Activated T-cell treated with anti-CD3 and anti-CD28 coated beads, Interleukin-2, amount 50 U/mL, for 72 hours (primary cell): Measurements from ENCODE around the gene FAM135A. TPM values are rescaled to one million over a fixed set of nuclear protein-coding genes. Genes with fewer than 3 reads are reported as not detected.

Source experiments
- ATAC-seq, 2 donors: fragments of 150-1000 bp; cut with Tn5 transposase; replicated peaks in 1 of 2; 2 replicates each; pipeline ENCODE4 v1.10.0; 2021; ENCODE audit warnings: moderate library complexity in 2 of 2, mild to moderate bottlenecking in 1 of 2
- DNase-seq, 2 donors: peaks; one replicate each; pipeline ENCODE4 v3.0.0; 2021 to 2022; ENCODE audit warnings: mixed read lengths in 1 of 2
- H3K27ac Mint-ChIP-seq: one replicate; pipeline ENCODE4 v1.8.0; 2022; ENCODE audit warnings: mild to moderate bottlenecking, moderate library complexity, mixed read lengths
- H3K27me3 Mint-ChIP-seq: one replicate; pipeline ENCODE4 v1.8.0; 2022; ENCODE audit warnings: low read depth, mixed read lengths
- H3K36me3 Mint-ChIP-seq, 2 donors: one replicate each; pipeline ENCODE4 v1.8.0; 2022; ENCODE audit warnings: mixed read lengths in 2 of 2, mild to moderate bottlenecking in 1 of 2; ENCODE audit not compliant: insufficient read depth in 2 of 2
- H3K4me1 Mint-ChIP-seq: one replicate; pipeline ENCODE4 v1.8.0; 2022; ENCODE audit warnings: low read depth, mixed read lengths
- H3K4me3 Mint-ChIP-seq, 2 donors: one replicate each; pipeline ENCODE4 v1.8.0; 2022; ENCODE audit warnings: mild to moderate bottlenecking in 2 of 2, mixed read lengths in 2 of 2, moderate library complexity in 2 of 2
- H3K9me3 Mint-ChIP-seq, 2 donors: one replicate each; pipeline ENCODE4 v1.8.0; 2022; ENCODE audit warnings: mixed read lengths in 2 of 2
- total RNA-seq, 2 donors: library from RNA; stranded (reverse); gene quantifications; one replicate each; pipeline ENCODE4 v1.2.3, GENCODE V29; 2022

FAM135A gene
- total RNA-seq = 10 to 100 TPM; 11.4 to 12.6 TPM

DNA sequence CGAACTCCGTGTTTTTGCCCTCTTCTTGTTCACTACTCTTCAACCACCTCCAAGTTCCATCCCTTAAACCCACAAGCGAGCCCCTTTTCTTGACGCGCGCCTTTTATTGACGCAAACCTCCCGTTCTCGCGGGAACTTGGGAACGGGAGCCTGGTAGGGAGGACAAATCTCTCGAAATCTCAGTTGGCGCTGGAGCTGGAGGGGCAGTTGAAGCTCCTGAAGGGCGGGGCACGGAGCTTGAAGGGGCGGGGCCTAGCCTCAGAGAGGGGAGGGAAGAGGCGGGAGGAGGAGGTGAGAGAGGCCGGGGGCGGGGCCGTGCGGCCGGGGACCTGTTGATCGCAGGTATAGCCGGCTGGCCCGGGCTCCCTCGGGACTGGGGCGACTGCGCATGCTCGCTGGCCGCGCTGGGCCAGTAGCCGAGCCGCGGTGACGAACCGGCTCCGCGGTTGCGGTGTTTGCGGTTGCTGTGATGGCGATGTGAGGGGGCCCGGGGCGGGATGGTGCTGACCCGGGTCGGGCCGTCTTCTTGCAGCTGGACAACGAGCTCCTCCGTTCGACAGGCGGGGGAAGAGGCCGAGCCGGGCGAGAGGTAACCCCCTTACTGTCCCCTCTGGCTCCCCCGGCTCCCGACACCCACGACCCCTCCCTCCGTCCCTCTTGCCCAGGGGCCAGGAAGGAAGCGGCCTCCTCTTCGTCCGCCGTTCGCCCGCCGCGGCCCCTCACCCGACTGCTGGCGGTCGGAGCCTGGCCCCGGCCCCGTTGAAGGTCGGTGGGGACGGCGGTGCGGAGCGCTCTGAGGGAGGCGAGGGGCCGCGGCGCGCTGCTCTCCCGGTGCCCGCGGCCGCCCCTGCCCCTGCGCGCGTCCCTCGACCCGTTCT, at the start of gene FAM135A:
TSS of gene FAM135A (plus strand) at position 395 of the 878 bp plus-strand sequence. CDS start 14,835 bp downstream, outside the sequence.
- H3K27me3 Mint-ChIP-seq = no peaks in the 10 kb centered on the region
- peaks cover 28% of the 10 kb centered on the region for H3K4me1 Mint-ChIP-seq
- ATAC-seq = peak; percentile 94

DNA sequence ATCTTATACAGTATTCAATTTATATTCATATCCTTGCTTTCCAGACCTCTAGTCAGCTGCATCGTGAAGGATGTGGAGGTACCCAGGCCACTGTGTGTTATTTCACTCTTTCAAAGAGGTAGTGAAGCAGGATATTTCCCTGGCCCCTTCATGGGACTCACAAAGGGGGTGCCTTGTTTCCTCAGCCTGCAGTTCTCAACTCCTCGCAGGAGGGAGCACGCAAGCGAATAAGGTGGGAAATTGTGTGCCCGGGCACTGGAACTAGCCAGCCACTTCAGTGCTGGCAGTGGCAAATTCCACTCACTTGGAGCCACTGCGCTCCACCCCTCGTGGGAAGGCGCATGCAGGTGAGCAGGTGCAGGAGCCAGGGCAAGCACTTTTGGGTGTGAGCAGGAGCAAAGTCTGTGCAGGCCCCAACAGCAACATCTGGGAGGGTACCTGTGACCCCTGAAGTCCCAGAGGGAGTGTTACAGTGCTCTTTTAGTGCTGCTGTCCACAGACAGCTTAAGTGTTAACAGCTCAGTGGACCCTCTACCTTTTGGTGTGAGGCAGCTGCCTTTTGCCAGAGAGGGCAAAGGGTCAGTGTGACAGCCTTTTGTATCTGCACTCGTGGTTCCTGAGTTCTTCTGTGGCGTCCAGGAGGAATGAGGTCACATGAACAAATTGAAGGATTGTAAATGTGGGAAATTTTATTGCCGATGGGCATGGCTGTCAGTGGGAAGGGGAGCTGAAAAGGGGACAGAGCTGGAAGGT, 49.4 kb upstream of the FAM135A start:
- no peaks in the 10 kb centered on the region for H3K4me1 Mint-ChIP-seq
- H3K27ac Mint-ChIP-seq = no peak overlapping the region
- ATAC-seq (no peak), DNase-seq (no peak)
- H3K9me3 Mint-ChIP-seq = no peaks in the 10 kb centered on the region
- peaks cover 6% of the 10 kb centered on the region for H3K27me3 Mint-ChIP-seq
- no peak overlapping the region for H3K4me3 Mint-ChIP-seq
- no peaks in the 10 kb centered on the region for H3K36me3 Mint-ChIP-seq

More for the DNA sequence above, at the start of gene FAM135A:
- Mint-ChIP-seq H3K4me3 (peak within 1 kb of the TSS; percentile 93 to 98), H3K36me3 (peaks cover 5 to 10% of the 10 kb centered on the region in 2 donors), H3K9me3 (no peaks in the 10 kb centered on the region), H3K27ac (peak within 1 kb of the TSS; percentile 92)
- peak; percentile 97 to 98 for DNase-seq

DNA sequence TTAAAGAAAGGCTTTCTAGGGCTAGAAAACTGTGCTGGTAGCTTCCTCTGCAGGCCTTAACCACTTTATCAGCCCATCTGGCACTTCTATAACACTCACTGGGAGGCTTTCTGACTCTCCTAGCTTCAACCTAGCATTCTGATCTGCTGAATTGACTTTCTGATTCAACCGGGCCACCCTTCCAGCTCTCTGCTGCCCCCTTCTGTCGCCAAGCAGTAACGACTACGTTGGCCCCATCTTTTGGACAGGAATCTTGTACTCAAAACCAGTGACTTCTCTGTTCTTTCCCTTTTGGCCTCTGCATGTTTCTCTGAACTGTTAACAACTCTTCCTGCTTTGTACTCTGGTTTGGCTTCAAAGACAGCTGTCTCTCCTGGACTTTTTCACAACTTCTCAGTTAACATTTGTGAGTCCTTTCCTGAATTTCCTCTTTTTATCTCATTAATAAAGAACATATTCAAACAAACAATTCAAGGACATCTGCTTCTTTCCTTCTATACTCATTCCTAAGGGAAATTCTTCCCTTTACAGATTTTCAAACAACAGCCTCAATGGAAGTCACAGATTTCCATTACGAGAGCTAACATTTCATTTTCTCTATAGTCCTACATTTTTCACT, 43.9 kb upstream of the FAM135A start:
- peaks cover 12% of the 10 kb centered on the region for H3K27me3 Mint-ChIP-seq
- peak; percentile 62 to 72 for DNase-seq
- no peak overlapping the region for H3K4me3 Mint-ChIP-seq
- no peaks in the 10 kb centered on the region for H3K4me1 Mint-ChIP-seq
- no peak overlapping the region for H3K27ac Mint-ChIP-seq
- H3K9me3 Mint-ChIP-seq = no peaks in the 10 kb centered on the region
- peak; percentile 68 to 70 for ATAC-seq
- H3K36me3 Mint-ChIP-seq = no peaks in the 10 kb centered on the region

DNA sequence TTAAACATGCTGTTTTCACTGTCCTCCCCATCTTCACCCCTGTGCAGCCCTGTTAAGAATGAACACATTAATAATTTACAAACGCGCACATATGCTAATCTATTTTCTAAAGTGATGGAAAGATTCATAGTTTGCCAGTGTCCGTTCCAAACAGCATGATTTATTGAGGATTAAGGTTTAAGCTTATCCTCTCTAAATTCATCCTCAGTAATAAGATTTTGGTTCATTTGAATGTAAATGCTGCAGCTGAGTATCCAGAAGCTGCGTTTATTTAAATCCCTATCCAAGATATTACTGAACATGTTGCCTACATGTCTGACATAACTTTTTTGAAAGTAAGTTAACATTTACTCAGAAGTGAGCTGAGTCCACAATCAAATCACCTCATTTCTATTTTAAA, 42.8 kb upstream of the FAM135A start:
- Mint-ChIP-seq H3K36me3 (no peaks in the 10 kb centered on the region), H3K9me3 (no peaks in the 10 kb centered on the region), H3K27ac (no peak overlapping the region), H3K4me1 (no peaks in the 10 kb centered on the region), H3K4me3 (no peak overlapping the region), H3K27me3 (peaks cover 22% of the 10 kb centered on the region)
- DNase-seq (no peak), ATAC-seq (no peak)

GRCh38 chr6:70371454-70372105, 41.7 kb upstream of the FAM135A start:
- ATAC-seq (no peak), DNase-seq (no peak)
- Mint-ChIP-seq H3K27ac (no peak overlapping the region), H3K36me3 (no peaks in the 10 kb centered on the region), H3K27me3 (peaks cover 33% of the 10 kb centered on the region), H3K4me3 (no peak overlapping the region), H3K4me1 (no peaks in the 10 kb centered on the region), H3K9me3 (no peaks in the 10 kb centered on the region)

- Mint-ChIP-seq H3K36me3 (no peaks in the 10 kb centered on the region), H3K9me3 (no peaks in the 10 kb centered on the region), H3K4me1 (no peaks in the 10 kb centered on the region), H3K27me3 (peaks cover 29% of the 10 kb centered on the region), H3K27ac (no peak overlapping the region), H3K4me3 (no peak overlapping the region)
- DNase-seq = no peak
- ATAC-seq = no peak
These were observed 38.1 kb upstream of the FAM135A start for GRCh38 chr6:70375166-70375565.

- DNase-seq (no peak), ATAC-seq (no peak)
- Mint-ChIP-seq H3K4me3 (no peak overlapping the region), H3K4me1 (no peaks in the 10 kb centered on the region), H3K36me3 (no peaks in the 10 kb centered on the region), H3K27ac (no peak overlapping the region), H3K9me3 (no peaks in the 10 kb centered on the region), H3K27me3 (peaks cover 29% of the 10 kb centered on the region)
These were observed 37.4 kb upstream of the FAM135A start for GRCh38 chr6:70375882-70376281.

GRCh38 chr6:70376628-70377027, 36.7 kb upstream of the FAM135A start:
- no peak overlapping the region for H3K27ac Mint-ChIP-seq
- DNase-seq = no peak

DNA sequence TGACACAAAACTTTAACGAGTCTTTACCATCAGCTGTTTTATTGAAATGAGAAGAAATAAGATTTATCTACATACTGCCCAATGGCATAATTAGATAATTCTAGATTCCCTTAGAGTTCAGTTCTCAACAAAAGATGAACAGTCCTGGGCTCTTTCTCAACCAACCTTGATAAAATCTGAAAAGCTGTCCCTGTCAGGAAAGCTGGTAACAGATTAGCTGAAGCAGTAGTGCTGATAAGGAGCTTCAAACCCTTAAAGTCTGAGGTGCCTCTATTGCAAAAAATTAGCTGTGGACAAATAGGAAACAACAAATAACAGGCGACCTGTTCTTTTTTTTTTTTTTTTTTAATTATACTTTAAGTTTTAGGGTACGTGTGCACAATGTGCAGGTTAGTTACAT, 35.9 kb upstream of the FAM135A start:
- no peaks in the 10 kb centered on the region for H3K36me3 Mint-ChIP-seq
- peaks cover 29% of the 10 kb centered on the region for H3K27me3 Mint-ChIP-seq
- no peak for DNase-seq
- no peak overlapping the region for H3K4me3 Mint-ChIP-seq
- H3K4me1 Mint-ChIP-seq = no peaks in the 10 kb centered on the region
- H3K27ac Mint-ChIP-seq = no peak overlapping the region
- no peak for ATAC-seq
- H3K9me3 Mint-ChIP-seq = no peaks in the 10 kb centered on the region

More at GRCh38 chr6:70376628-70377027, 36.7 kb upstream of the FAM135A start:
- Mint-ChIP-seq H3K9me3 (no peaks in the 10 kb centered on the region), H3K27me3 (peaks cover 29% of the 10 kb centered on the region), H3K36me3 (no peaks in the 10 kb centered on the region), H3K4me3 (no peak overlapping the region), H3K4me1 (no peaks in the 10 kb centered on the region)
- ATAC-seq = no peak

GRCh38 chr6:70379473-70380013, 33.8 kb upstream of the FAM135A start:
- no peak overlapping the region for H3K4me3 Mint-ChIP-seq
- ATAC-seq (no peak), DNase-seq (no peak)
- no peaks in the 10 kb centered on the region for H3K36me3 Mint-ChIP-seq
- no peak overlapping the region for H3K27ac Mint-ChIP-seq
- H3K9me3 Mint-ChIP-seq = no peaks in the 10 kb centered on the region
- peaks cover 23% of the 10 kb centered on the region for H3K27me3 Mint-ChIP-seq
- no peaks in the 10 kb centered on the region for H3K4me1 Mint-ChIP-seq

DNA sequence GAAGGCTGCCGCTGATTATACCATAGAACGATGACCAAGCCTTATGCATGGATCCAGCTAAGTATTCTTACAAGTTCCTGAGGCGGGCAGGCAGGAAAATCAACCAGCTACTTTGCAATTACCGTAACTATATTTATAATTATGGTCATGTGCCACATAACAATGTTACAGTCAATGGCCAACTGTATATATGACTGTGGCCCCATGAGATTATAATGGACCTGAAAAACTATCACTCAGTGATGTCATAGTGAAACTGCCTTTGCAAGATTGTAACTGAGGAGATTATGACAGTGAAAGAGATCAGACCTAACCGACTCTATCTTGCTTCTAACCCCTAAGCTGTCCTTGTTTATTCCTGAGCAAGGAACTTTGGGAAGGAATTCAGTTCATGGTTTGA, 33.1 kb upstream of the FAM135A start:
- no peak overlapping the region for H3K4me3 Mint-ChIP-seq
- H3K27me3 Mint-ChIP-seq = peaks cover 16% of the 10 kb centered on the region
- H3K4me1 Mint-ChIP-seq = no peaks in the 10 kb centered on the region
- no peaks in the 10 kb centered on the region for H3K36me3 Mint-ChIP-seq
- no peaks in the 10 kb centered on the region for H3K9me3 Mint-ChIP-seq
- no peak overlapping the region for H3K27ac Mint-ChIP-seq
- peak in 1 of 2 donors; percentile 35 for ATAC-seq
- DNase-seq = no peak

- DNase-seq = no peak
- Mint-ChIP-seq H3K27ac (no peak overlapping the region), H3K4me3 (no peak overlapping the region), H3K4me1 (no peaks in the 10 kb centered on the region), H3K9me3 (no peaks in the 10 kb centered on the region), H3K36me3 (no peaks in the 10 kb centered on the region), H3K27me3 (peaks cover 9% of the 10 kb centered on the region)
- ATAC-seq = no peak
These were observed 32.4 kb upstream of the FAM135A start for GRCh38 chr6:70380771-70381416.
